Smooth muscle cell (in vitro differentiated cells): ENCODE data around the gene NPPC. TPM values are rescaled to one million over a fixed set of nuclear protein-coding genes. Genes with fewer than 3 reads are reported as not detected.
"Not testable (repeated sequence)": the region's sequence is repeated elsewhere in the genome, so short reads cannot be mapped to it uniquely, and the experiment has no call there.

ENCODE experiments used
- DNase-seq: peaks from one replicate; lab custom pipeline; 2025; ENCODE audit not compliant: unreplicated experiment; lab: John Stamatoyannopoulos, UW
- H2AFZ ChIP-seq: fragments of 200-600 bp; sonication (generic); 2 replicates; pipeline ENCODE4 v1.6.0; 2016; ENCODE audit warnings: antibody characterized with exemption, low read depth, mild to moderate bottlenecking
- H3F3A ChIP-seq: fragments of 200-600 bp; sonication (generic); 2 replicates; pipeline ENCODE4 v1.6.0; 2017; ENCODE audit warnings: antibody characterized with exemption, low read depth
- H3K27ac ChIP-seq: fragments of 200-600 bp; sonication (generic); 2 replicates; pipeline ENCODE4 v1.5.1; 2016; ENCODE audit warnings: low read depth, mild to moderate bottlenecking
- H3K27me3 ChIP-seq: fragments of 200-600 bp; sonication (generic); 2 replicates; pipeline ENCODE4 v1.6.1; 2016; ENCODE audit warnings: low read depth, mild to moderate bottlenecking
- H3K36me3 ChIP-seq: fragments of 200-600 bp; sonication (generic); 2 replicates; pipeline ENCODE4 v1.5.1; 2016; ENCODE audit warnings: low read depth
- H3K4me1 ChIP-seq: fragments of 200-600 bp; sonication (generic); 2 replicates; pipeline ENCODE4 v1.5.1; 2016; ENCODE audit warnings: low read depth
- H3K4me2 ChIP-seq: fragments of 200-600 bp; sonication (generic); 2 replicates; pipeline ENCODE4 v1.6.0; 2016; ENCODE audit warnings: mild to moderate bottlenecking
- H3K4me3 ChIP-seq: fragments of 200-600 bp; sonication (generic); 2 replicates; pipeline ENCODE4 v1.5.1; 2016; ENCODE audit warnings: mild to moderate bottlenecking
- H3K79me2 ChIP-seq: fragments of 200-600 bp; sonication (generic); 2 replicates; pipeline ENCODE4 v1.6.0; 2016; ENCODE audit warnings: low read depth, mild to moderate bottlenecking
- H3K9ac ChIP-seq: fragments of 200-600 bp; sonication (generic); 2 replicates; pipeline ENCODE4 v1.6.0; 2016; ENCODE audit warnings: low read depth
- H3K9me3 ChIP-seq: fragments of 200-600 bp; sonication (generic); replicated peaks from 2 replicates; pipeline ENCODE4 v1.5.1; 2016; ENCODE audit warnings: low read depth
- H4K20me1 ChIP-seq: fragments of 200-600 bp; sonication (generic); 2 replicates; pipeline ENCODE4 v1.6.0; 2016; ENCODE audit warnings: low read depth
- CTCF ChIP-seq: fragments of 200-600 bp; sonication (generic); IDR thresholded peaks from 2 replicates; pipeline ENCODE4 v1.5.1; 2017; ENCODE audit warnings: borderline replicate concordance, mild to moderate bottlenecking, antibody characterized with exemption; ENCODE audit not compliant: insufficient read depth, poor library complexity, severe bottlenecking
- WGBS: methylation state at CpG from one replicate; pipeline ENCODE4 v1.1.7; 2016; ENCODE audit warnings: low lambda C conversion rate; 5-methylcytosine and 5-hydroxymethylcytosine counted together
- polyA plus RNA-seq: library from polyadenylated mRNA; unstranded; fragments of >200 nt; fragmentation: Nextera tagmentation; extraction: Ambion mirVana; gene quantifications from 2 replicates; pipeline ENCODE4 v1.2.1, GENCODE V29; 2016
- total RNA-seq: library from RNA; depleted of rRNA; stranded (reverse); fragments of >200 nt; gene quantifications from 2 replicates; pipeline ENCODE4 v1.2.3, GENCODE V29; 2014

Gene NPPC
- total and polyA plus RNA-seq, 2 experiments from 2014 or later: 0.21 TPM; not detected in 1

GRCh38 chr2:231911381-231911780 is 14.8 kb downstream of the NPPC start:
- Histone ChIP-seq H2AFZ (no peak overlapping the region), H3K27me3 (no peaks in the 10 kb centered on the region), H3K4me2 (no peak overlapping the region), H4K20me1 (no peaks in the 10 kb centered on the region), H3F3A (no peaks in the 10 kb centered on the region), H3K4me1 (no peaks in the 10 kb centered on the region), H3K9ac (no peak overlapping the region), H3K36me3 (no peaks in the 10 kb centered on the region), H3K27ac (no peak overlapping the region), H3K9me3 (no peaks in the 10 kb centered on the region), H3K79me2 (no peaks in the 10 kb centered on the region), H3K4me3 (no peak overlapping the region)
- DNase-seq: no peak
- WGBS: 92% methylated on average over 6 of the region's 6 CpGs
- TF ChIP-seq CTCF: no peak

- Histone ChIP-seq H3K4me3 (no peak overlapping the region), H3K36me3 (no peaks in the 10 kb centered on the region), H2AFZ (no peak overlapping the region), H3K4me1 (no peaks in the 10 kb centered on the region), H4K20me1 (no peaks in the 10 kb centered on the region), H3K4me2 (no peak overlapping the region), H3K9ac (no peak overlapping the region), H3K27ac (no peak overlapping the region), H3K27me3 (no peaks in the 10 kb centered on the region), H3F3A (no peaks in the 10 kb centered on the region), H3K79me2 (no peaks in the 10 kb centered on the region), H3K9me3 (no peaks in the 10 kb centered on the region)
- 68% methylated on average over 6 of the region's 6 CpGs for WGBS
- no peak for TF ChIP-seq CTCF
- DNase-seq: no peak
Observed at GRCh38 chr2:231910771-231911170, 15.4 kb downstream of the NPPC start.

- H3K4me1 ChIP-seq, DNase-seq, H3K4me2 ChIP-seq, H3K4me3 ChIP-seq, H3K27me3 ChIP-seq, H3F3A ChIP-seq, H3K27ac ChIP-seq, H3K9me3 ChIP-seq, H4K20me1 ChIP-seq, H2AFZ ChIP-seq, H3K36me3 ChIP-seq, H3K9ac ChIP-seq, H3K79me2 ChIP-seq: not testable (repeated sequence)
- 92% methylated on average over 7 of the region's 7 CpGs for WGBS
Observed at GRCh38 chr2:231910161-231910560, 16.0 kb downstream of the NPPC start.

- no peak overlapping the region for H3K27ac ChIP-seq
- no peak for TF ChIP-seq CTCF
- no peak overlapping the region for H2AFZ ChIP-seq
- no peaks in the 10 kb centered on the region for H3K4me1 ChIP-seq
- DNase-seq: no peak
- 79% methylated on average over 5 of the region's 5 CpGs for WGBS
- no peaks in the 10 kb centered on the region for H4K20me1 ChIP-seq
- no peak overlapping the region for H3K4me2 ChIP-seq
- no peaks in the 10 kb centered on the region for H3F3A ChIP-seq
- H3K9ac ChIP-seq: no peak overlapping the region
- no peak overlapping the region for H3K4me3 ChIP-seq
- no peaks in the 10 kb centered on the region for H3K79me2 ChIP-seq
- no peaks in the 10 kb centered on the region for H3K36me3 ChIP-seq
- no peaks in the 10 kb centered on the region for H3K9me3 ChIP-seq
- no peaks in the 10 kb centered on the region for H3K27me3 ChIP-seq
Observed at GRCh38 chr2:231909631-231910030, 16.6 kb downstream of the NPPC start.
